ENCODE data around the gene ZMIZ1.

Gene ZMIZ1

GRCh38 chr10:79142064-79142491, 73.3 kb downstream of the ZMIZ1 start:
- no peak for DNase-seq

GRCh38 chr10:79142522-79143309, 74.0 kb downstream of the ZMIZ1 start:
- no peak for DNase-seq

GRCh38 chr10:79143879-79144278, 75.1 kb downstream of the ZMIZ1 start:
- no peak for DNase-seq

GRCh38 chr10:79144351-79145173, 75.8 kb downstream of the ZMIZ1 start:
- DNase-seq = no peak

- DNase-seq = no peak
These were observed 76.4 kb downstream of the ZMIZ1 start for GRCh38 chr10:79145174-79145483.

- DNase-seq = no peak
These were observed 77.0 kb downstream of the ZMIZ1 start for GRCh38 chr10:79145517-79146470.

- no peak for DNase-seq
These were observed 77.9 kb downstream of the ZMIZ1 start for GRCh38 chr10:79146611-79147130.

- no peak for DNase-seq
These were observed 78.5 kb downstream of the ZMIZ1 start for GRCh38 chr10:79147306-79147705.

GRCh38 chr10:79147796-79148451, 79.2 kb downstream of the ZMIZ1 start:
- DNase-seq = no peak

- no peak for DNase-seq
These were observed 79.9 kb downstream of the ZMIZ1 start for GRCh38 chr10:79148452-79149344.

- DNase-seq = no peak
These were observed 80.5 kb downstream of the ZMIZ1 start for GRCh38 chr10:79149345-79149661.

GRCh38 chr10:79149662-79150443, 81.1 kb downstream of the ZMIZ1 start:
- DNase-seq = peak; percentile 50

GRCh38 chr10:79150444-79150754, 81.6 kb downstream of the ZMIZ1 start:
- DNase-seq = no peak

- no peak for DNase-seq
These were observed 83.7 kb downstream of the ZMIZ1 start for GRCh38 chr10:79152423-79152817.

GRCh38 chr10:79153745-79154144, 85.0 kb downstream of the ZMIZ1 start:
- no peak for DNase-seq

GRCh38 chr10:79155301-79156081, 86.7 kb downstream of the ZMIZ1 start:
- DNase-seq = no peak

- DNase-seq = no peak
These were observed 87.8 kb downstream of the ZMIZ1 start for GRCh38 chr10:79156334-79157274.

GRCh38 chr10:79158004-79158340, 89.2 kb downstream of the ZMIZ1 start:
- no peak for DNase-seq

Data from activated CD4-positive, alpha-beta T cell treated with anti-CD3 and anti-CD28 coated beads for 48 hours (primary cell).